Uterus (tissue), 4 donors: ENCODE data around the gene CYP2R1. TPM values are rescaled to one million over a fixed set of nuclear protein-coding genes. Genes with fewer than 3 reads are reported as not detected.
"Not testable (repeated sequence)": the region's sequence is repeated elsewhere in the genome, so short reads cannot be mapped to it uniquely, and the experiment has no call there.

Source experiments
- DNase-seq, 2 donors: peaks; one replicate each; pipeline ENCODE4 v3.0.0-alpha.2; 2019 to 2020
- H3K27ac ChIP-seq, 2 donors: fragments of 200-600 bp; sonication (generic); 1 replicate in 1 of 2; 2 replicates in 1 of 2; pipeline ENCODE4 v1.5.1; 2016 to 2018
- H3K27me3 ChIP-seq, 2 donors: fragments of 200-600 bp; sonication (generic); one replicate each; pipeline ENCODE4 v1.5.1; 2018 to 2019; ENCODE audit warnings: control low read depth in 1 of 2
- H3K36me3 ChIP-seq, 2 donors: fragments of 200-600 bp; sonication (generic); one replicate each; pipeline ENCODE4 v1.5.1; 2019; ENCODE audit warnings: control low read depth in 1 of 2
- H3K4me1 ChIP-seq, 2 donors: fragments of 200-600 bp; sonication (generic); one replicate each; pipeline ENCODE4 v1.5.1; 2018 to 2019; ENCODE audit warnings: control low read depth in 1 of 2
- H3K4me3 ChIP-seq, 2 donors: fragments of 200-600 bp; sonication (generic); 1 replicate in 1 of 2; 2 replicates in 1 of 2; pipeline ENCODE4 v1.5.1; 2018 to 2019; ENCODE audit warnings: mild to moderate bottlenecking in 1 of 2
- H3K9me3 ChIP-seq, 2 donors: fragments of 200-600 bp; sonication (generic); one replicate each; pipeline ENCODE4 v1.5.1; 2019; ENCODE audit warnings: control low read depth in 1 of 2
- CTCF ChIP-seq, 4 experiments: fragments of 200-600 bp in 2 of 4; fragments of 450-650 bp in 2 of 4; sonication (generic) in 2 of 4; IDR thresholded peaks; one replicate each; pipeline ENCODE4 v1.5.1; 2016 to 2019; ENCODE audit warnings: antibody characterized with exemption in 4 of 4, mild to moderate bottlenecking in 2 of 4, moderate library complexity in 1 of 4
- POLR2A ChIP-seq, 2 donors: fragments of 450-650 bp; IDR thresholded peaks; one replicate each; pipeline ENCODE4 v1.6.1; 2016; ENCODE audit warnings: antibody characterized with exemption in 2 of 2, mild to moderate bottlenecking in 1 of 2, moderate library complexity in 1 of 2
- intact Hi-C: fragments of 100-400 bp; cut with DNase I; formaldehyde crosslinking; loops from one replicate; pipeline ENCODE4 v1.15.1; 2023; ENCODE audit warnings: low total_unique reads
- total RNA-seq, 4 donors: library from RNA; depleted of rRNA in 3 of 4; stranded (reverse); fragments of >200 nt in 3 of 4; gene quantifications; one replicate each; pipeline versions ENCODE4 v1.1.0 to v1.2.4, GENCODE V29; 2014 to 2023
- donor health status: DM: yes; HTN: yes; CAD: no.

Gene CYP2R1
- total RNA-seq, 4 donors from 2014 or later, result 5.6 to 20.6 (median 12.9) TPM

- H3K27ac ChIP-seq, result no peak overlapping the region
- DNase-seq, result no peak
- no peaks in the 10 kb centered on the region for H3K36me3 ChIP-seq
- H3K9me3 ChIP-seq, result no peaks in the 10 kb centered on the region
- intact Hi-C loops, result no loop called here
- H3K27me3 ChIP-seq, result no peaks in the 10 kb centered on the region
- H3K4me1 ChIP-seq, result no peaks in the 10 kb centered on the region
- TF ChIP-seq POLR2A (IDR thresholded peaks at IDR 0.05), result no peak
- no peak overlapping the region for H3K4me3 ChIP-seq
Observed at GRCh38 chr11:14894657-14895598, 2.9 kb upstream of the CYP2R1 start.

GRCh38 chr11:14892577-14892976 is 546 bp upstream of the CYP2R1 start:
- Histone ChIP-seq H3K4me1 (no peaks in the 10 kb centered on the region), H3K27ac (peak overlapping the region; percentile 69 to 86), H3K9me3 (no peaks in the 10 kb centered on the region), H3K36me3 (no peaks in the 10 kb centered on the region), H3K27me3 (no peaks in the 10 kb centered on the region), H3K4me3 (peak overlapping the region; percentile 48 to 52)
- intact Hi-C loops, result no loop called here
- DNase-seq, result no peak
- no peak for TF ChIP-seq POLR2A (IDR thresholded peaks at IDR 0.05)
- TF ChIP-seq CTCF (IDR thresholded peaks at IDR 0.05), result no peak

GRCh38 chr11:14891143-14892035 is 642 bp downstream of the CYP2R1 start:
- H3K36me3 ChIP-seq, result no peaks in the 10 kb centered on the region
- TF ChIP-seq CTCF (IDR thresholded peaks at IDR 0.05) (peak in 2 of 4 experiments; percentile 21 to 25), POLR2A (IDR thresholded peaks at IDR 0.05) (peak; percentile 9 to 66)
- H3K27me3 ChIP-seq, result no peaks in the 10 kb centered on the region
- no peaks in the 10 kb centered on the region for H3K4me1 ChIP-seq
- no peaks in the 10 kb centered on the region for H3K9me3 ChIP-seq
- intact Hi-C loops, result no loop called here
- H3K27ac ChIP-seq, result peak overlapping the region; percentile 69 to 86
- DNase-seq, result peak; percentile 80 to 86
- H3K4me3 ChIP-seq, result peak overlapping the region; percentile 48 to 52

- H3K4me1 ChIP-seq, result no peaks in the 10 kb centered on the region
- intact Hi-C loops, result no loop called here
- H3K27ac ChIP-seq, result no peak overlapping the region
- H3K27me3 ChIP-seq, result no peaks in the 10 kb centered on the region
- H3K9me3 ChIP-seq, result no peaks in the 10 kb centered on the region
- H3K36me3 ChIP-seq, result no peaks in the 10 kb centered on the region
- TF ChIP-seq CTCF (IDR thresholded peaks at IDR 0.05) (no peak), POLR2A (IDR thresholded peaks at IDR 0.05) (no peak)
- H3K4me3 ChIP-seq, result no peak overlapping the region
- no peak for DNase-seq
Observed at GRCh38 chr11:14886513-14886912, 5.5 kb downstream of the CYP2R1 start.

- no peak for TF ChIP-seq CTCF (IDR thresholded peaks at IDR 0.05)
- Histone ChIP-seq H3K27me3 (no peaks in the 10 kb centered on the region), H3K27ac (no peak overlapping the region), H3K4me1 (no peaks in the 10 kb centered on the region), H3K4me3 (no peak overlapping the region), H3K9me3 (no peaks in the 10 kb centered on the region), H3K36me3 (no peaks in the 10 kb centered on the region)
- no peak for DNase-seq
- intact Hi-C loops, result no loop called here
Observed at GRCh38 chr11:14884667-14885273, 7.3 kb downstream of the CYP2R1 start.

- H3K27ac ChIP-seq, H3K27me3 ChIP-seq, DNase-seq, H3K4me1 ChIP-seq, H3K4me3 ChIP-seq, H3K36me3 ChIP-seq, intact Hi-C loops, H3K9me3 ChIP-seq: not testable (repeated sequence)
Observed at GRCh38 chr11:14883683-14884082, 8.3 kb downstream of the CYP2R1 start.
